HCT116 (cell line): ENCODE data around the gene KCNJ14. TPM values are rescaled to one million over a fixed set of nuclear protein-coding genes. Genes with fewer than 3 reads are reported as not detected.

Experiments used
- ATF3 ChIP-seq: IDR thresholded peaks from 2 replicates; pipeline ENCODE4 v1.6.1; 2012
- CBX3 ChIP-seq: IDR thresholded peaks from 2 replicates; pipeline ENCODE4 v1.6.1; 2012; ENCODE audit warnings: low read depth
- CEBPB ChIP-seq: IDR thresholded peaks from 2 replicates; pipeline ENCODE4 v1.6.1; 2012; ENCODE audit warnings: low read depth
- CTCF ChIP-seq, 3 experiments: fragments of 200-600 bp in 1 of 3; sonication (generic) in 1 of 3; IDR thresholded peaks in 2 of 3; conservative IDR thresholded peaks in 1 of 3; 2 replicates each; pipeline ENCODE4 v1.5.1; 2012 to 2017; ENCODE audit warnings: low read depth in 2 of 3, low read length in 2 of 3, antibody characterized with exemption in 1 of 3, borderline replicate concordance in 1 of 3, control low read depth in 1 of 3, mild to moderate bottlenecking in 1 of 3, mixed read lengths in 1 of 3, mixed run types in 1 of 3, moderate library complexity in 1 of 3; ENCODE audit not compliant: insufficient read depth in 1 of 3
- EGR1 ChIP-seq: IDR thresholded peaks from 2 replicates; pipeline ENCODE4 v1.6.1; 2012; ENCODE audit warnings: low read depth
- FOSL1 ChIP-seq: IDR thresholded peaks from 2 replicates; pipeline ENCODE4 v1.6.1; 2012; ENCODE audit warnings: low read depth
- SP1 ChIP-seq: IDR thresholded peaks from 2 replicates; pipeline ENCODE4 v1.6.1; 2012; ENCODE audit warnings: low read depth
- SRF ChIP-seq: IDR thresholded peaks from 2 replicates; pipeline ENCODE4 v1.6.1; 2012; ENCODE audit warnings: low read depth
- TCF7L2 ChIP-seq: IDR thresholded peaks from 2 replicates; pipeline ENCODE4 v1.7.0; 2011; ENCODE audit warnings: borderline replicate concordance, inconsistent platforms; ENCODE audit not compliant: insufficient read depth, insufficient read length; ENCODE audit errors: extremely low read depth
- YY1 ChIP-seq: IDR thresholded peaks from 2 replicates; pipeline ENCODE4 v1.6.1; 2011; ENCODE audit warnings: low read length, low read depth, moderate library complexity, mild to moderate bottlenecking; ENCODE audit not compliant: insufficient replicate concordance; ENCODE audit errors: extremely low read depth
- ZBTB33 ChIP-seq: IDR thresholded peaks from 2 replicates; pipeline ENCODE4 v1.6.1; 2011; ENCODE audit warnings: mild to moderate bottlenecking, low read length, moderate library complexity; ENCODE audit not compliant: insufficient replicate concordance; ENCODE audit errors: extremely low read depth
- ZFX ChIP-seq: fragments of 450-650 bp; IDR thresholded peaks from 2 replicates; pipeline ENCODE4 v1.6.1; 2017
- total RNA-seq: library from RNA; stranded (reverse); gene quantifications from one replicate; pipeline ENCODE4 v1.2.1, GENCODE V29; 2021; ENCODE audit not compliant: unreplicated experiment

The KCNJ14 gene
- total RNA-seq, 1 experiment from 2014 or later, result 2.5 TPM

GRCh38 chr19:48510421-48511268 lies 55.3 kb downstream of the KCNJ14 start (continued):
- TF ChIP-seq CTCF (IDR thresholded peaks at IDR 0.05 in 2 of 3, conservative IDR thresholded peaks at IDR 0.05 in 1 of 3; ENCODE audit: borderline replicate concordance in 1 of 3, insufficient read depth in 1 of 3, low read depth in 2 of 3, low read length in 2 of 3) (no peak), FOSL1 (no peak), CBX3 (no peak), YY1 (no peak), ATF3 (no peak), ZBTB33 (no peak), TCF7L2 (no peak), ZFX (no peak), SP1 (no peak), CEBPB (no peak), EGR1 (no peak), SRF (no peak)
